Stimulated activated CD4-positive, alpha-beta T cell treated with anti-CD3 and anti-CD28 coated beads, Interleukin-12 subunit alpha, Interleukin-12 subunit beta, amount 100 ng/mL, for 48 hours (primary cell): Measurements from ENCODE around the gene DHRS2.
"Not testable (repeated sequence)": the region's sequence is repeated elsewhere in the genome, so short reads cannot be mapped to it uniquely, and the experiment has no call there.

Source experiments
- DNase-seq, 3 donors: peaks; one replicate each; pipeline ENCODE4 v3.0.0-alpha.2; 2020; ENCODE audit warnings: low read depth in 2 of 3, low spot score in 1 of 3

DHRS2 gene

DNA sequence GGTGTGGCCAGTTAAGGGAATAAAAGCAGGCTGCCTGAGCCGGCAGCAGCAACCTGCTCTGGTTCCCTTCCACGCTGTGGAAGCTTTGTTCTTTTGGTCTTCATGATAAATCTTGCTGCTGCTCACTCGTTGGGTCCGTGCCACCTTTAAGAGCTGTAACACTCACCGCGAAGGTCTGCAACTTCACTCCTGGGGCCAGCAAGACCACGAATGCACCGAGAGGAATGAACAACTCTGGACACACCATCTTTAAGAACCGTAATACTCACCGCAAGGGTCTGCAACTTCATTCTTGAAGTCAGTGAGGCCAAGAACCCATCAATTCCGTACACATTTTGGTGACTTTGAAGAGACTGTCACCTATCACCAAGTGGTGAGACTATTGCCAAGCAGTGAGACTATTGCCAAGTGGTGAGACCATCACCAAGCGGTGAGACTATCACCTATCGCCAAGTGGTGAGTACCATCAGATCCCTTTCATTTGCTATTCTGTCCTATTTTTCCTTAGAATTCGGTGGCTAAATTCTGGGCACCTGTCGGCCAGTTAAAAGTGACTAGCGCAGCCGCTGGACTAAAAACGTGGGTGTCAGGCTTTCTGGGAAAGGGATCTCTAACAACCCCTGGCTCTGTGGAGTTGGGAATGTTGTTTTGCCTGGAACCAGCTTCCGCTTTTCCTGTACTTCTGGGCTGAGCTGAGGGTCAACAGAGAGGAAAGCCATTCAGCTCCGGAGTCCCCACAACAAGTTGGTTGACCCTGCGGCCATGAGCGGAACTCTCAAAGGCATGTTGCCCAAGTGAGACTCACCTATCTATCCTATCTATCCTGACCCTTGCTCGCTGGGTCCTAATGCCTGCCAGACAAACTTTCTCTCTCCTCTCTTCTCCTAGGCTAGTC is at the start of gene DHRS2:
Gene DHRS2, plus strand, starts transcription at position 48 of the 895 bp plus-strand sequence. CDS start 2,501 bp downstream, outside the sequence.
- DNase-seq, result no peak

- DNase-seq, result peak; percentile 75 to 80 (median 77)
Observed at GRCh38 chr14:23588884-23589598, 47.1 kb upstream of the DHRS2 start.

- no peak for DNase-seq
Observed at GRCh38 chr14:23589606-23590005, 46.6 kb upstream of the DHRS2 start.

GRCh38 chr14:23590198-23590597 is 46.0 kb upstream of the DHRS2 start:
- DNase-seq, result no peak

- DNase-seq, result not testable (repeated sequence)
Observed at GRCh38 chr14:23594191-23594590, 42.0 kb upstream of the DHRS2 start.

GRCh38 chr14:23600322-23600707 is 35.8 kb upstream of the DHRS2 start:
- DNase-seq, result no peak

DNA sequence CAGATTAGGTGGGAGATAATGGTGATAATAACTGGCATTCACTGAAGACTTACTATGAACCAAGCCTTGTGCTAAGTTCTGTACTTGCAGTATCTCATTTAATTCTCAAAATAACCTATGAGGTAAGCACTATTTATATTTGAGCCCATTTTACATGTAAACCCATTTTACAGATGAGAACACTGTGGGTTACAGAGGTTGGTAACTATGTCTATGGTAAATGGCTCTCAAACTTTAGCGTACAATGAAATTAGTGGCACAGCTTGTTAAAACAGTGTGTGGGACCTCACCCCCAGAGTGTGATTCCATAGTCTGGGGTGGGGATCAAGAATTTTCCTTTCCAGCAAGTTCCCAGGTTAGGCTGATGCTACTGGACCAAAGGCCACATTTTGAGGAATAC is 35.4 kb upstream of the DHRS2 start:
- no peak for DNase-seq

DNA sequence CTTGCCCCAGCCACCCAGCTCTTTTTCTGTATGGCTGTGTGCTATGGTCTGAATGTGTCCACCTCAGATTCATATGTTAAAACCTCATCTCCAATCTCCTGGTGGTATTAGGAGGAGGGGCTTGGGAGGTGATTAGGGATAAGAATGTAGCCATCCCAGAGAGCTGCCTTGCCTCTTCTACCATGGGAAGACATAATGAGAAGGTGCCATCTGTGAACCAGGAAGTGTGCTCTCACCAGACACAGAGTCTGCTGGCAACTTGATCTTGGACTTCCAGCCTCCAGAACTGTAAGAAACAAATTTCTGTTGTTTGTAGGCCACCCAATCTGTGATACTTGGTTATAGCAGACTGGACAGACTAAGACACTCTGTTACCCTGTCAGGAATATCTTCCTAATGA is 34.7 kb upstream of the DHRS2 start:
- DNase-seq, result no peak

- no peak for DNase-seq
Observed at GRCh38 chr14:23601845-23602180, 34.4 kb upstream of the DHRS2 start.

- no peak for DNase-seq
Observed at GRCh38 chr14:23602181-23603095, 33.7 kb upstream of the DHRS2 start.

DNA sequence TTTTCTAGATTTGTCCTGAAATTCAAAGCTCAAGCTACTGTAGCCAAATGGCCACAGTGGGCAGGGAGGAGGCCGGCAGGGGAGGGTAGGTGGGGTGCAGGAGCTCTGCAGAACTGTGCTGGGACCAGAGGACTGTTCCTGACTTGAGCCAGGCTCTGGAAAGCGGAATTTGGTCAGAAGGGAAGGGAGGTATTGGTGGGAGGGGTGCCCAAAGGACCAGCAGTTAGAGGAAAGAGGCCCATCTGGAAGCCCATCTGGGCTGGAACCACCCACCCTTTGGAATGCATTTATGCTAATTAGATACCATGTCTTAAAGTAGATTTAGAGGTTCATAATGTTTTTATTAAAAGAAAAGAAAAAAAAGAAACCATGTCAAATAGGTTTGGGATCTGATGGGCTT is 33.1 kb upstream of the DHRS2 start:
- DNase-seq, result no peak

- DNase-seq, result no peak
Observed at GRCh38 chr14:23604148-23604547, 32.0 kb upstream of the DHRS2 start.

DNA sequence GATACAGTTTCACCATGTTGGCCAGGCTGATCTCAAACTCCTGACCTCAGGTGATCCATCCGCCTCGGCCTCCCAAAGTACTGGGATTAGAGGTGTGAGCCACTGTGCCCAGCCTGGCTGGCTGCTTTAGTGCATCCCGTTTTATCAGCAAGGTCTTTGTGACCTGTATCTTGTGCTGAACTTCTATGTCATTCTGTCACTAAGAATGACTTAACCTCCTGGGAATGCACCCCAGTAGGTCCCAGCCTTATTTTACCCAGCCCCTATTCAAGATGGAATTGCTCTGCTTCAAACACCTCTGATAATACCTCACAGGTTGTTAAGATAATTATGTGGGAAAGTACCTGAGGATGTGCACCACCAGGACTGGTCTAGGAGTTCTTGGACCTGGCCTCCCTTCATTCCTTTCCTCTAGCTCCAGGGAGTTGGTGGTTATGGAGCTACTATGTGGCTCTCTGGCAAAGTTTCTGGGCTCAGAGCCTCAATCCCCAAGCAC is 31.4 kb upstream of the DHRS2 start:
- no peak for DNase-seq

DNA sequence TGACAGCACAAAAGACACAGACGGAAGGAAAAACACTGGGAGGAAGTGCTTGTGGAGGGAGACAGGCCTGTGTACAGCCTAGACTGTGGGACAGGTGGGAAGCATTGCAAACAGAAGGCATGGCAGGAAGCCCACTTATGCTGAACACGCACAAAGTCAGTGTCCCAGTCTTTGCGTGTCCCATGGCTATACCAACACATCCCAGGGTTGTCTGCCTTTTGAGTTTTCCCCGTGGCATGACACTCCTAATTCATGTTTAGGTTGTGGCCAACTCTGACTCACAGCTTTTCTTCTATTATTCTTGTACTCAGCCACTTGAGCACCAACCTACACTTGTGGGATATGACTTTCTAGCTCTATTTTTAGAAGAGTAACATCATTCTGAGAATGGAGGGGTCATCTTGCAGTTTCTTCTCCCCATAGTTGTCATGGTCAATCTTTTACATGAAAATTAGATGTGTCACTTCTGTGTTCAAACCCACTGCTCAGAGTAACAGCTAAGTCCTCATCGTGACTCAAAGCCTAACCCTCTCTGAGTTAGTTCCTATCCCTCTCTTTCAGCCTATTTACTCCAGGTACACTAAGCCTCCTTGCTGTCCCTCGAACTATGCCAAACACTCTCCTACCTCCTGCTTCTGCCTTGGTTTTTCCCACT is 30.1 kb upstream of the DHRS2 start:
- DNase-seq, result peak in 2 of 3 donors; percentile 12 to 41

- no peak for DNase-seq
Observed at GRCh38 chr14:23608454-23608853, 27.7 kb upstream of the DHRS2 start.

DNA sequence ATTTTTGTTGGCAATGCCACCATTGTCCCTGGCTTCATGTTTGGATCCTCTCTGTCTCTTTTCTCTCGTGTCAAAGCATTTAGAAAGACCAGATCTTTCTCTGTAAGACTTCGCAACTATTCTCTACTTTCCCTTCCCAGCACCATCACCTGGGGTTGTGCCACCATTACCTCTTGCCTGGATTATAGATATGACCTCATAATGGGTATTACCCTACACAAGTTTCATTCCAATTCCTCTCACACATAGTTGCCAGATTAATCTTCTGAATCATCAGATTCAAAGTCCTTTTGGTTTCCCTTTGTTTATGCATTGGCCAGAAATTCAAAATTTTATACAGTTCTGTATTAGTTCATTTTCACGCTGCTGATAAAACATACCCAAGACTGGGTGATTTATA is 27.2 kb upstream of the DHRS2 start:
- no peak for DNase-seq

GRCh38 chr14:23609411-23610089 is 26.6 kb upstream of the DHRS2 start:
- not testable (repeated sequence) for DNase-seq

- no peak for DNase-seq
Observed at GRCh38 chr14:23610090-23610814, 25.9 kb upstream of the DHRS2 start.

- no peak for DNase-seq
Observed at GRCh38 chr14:23610815-23611289, 25.3 kb upstream of the DHRS2 start.
